Raji (cell line): ENCODE data around the gene ABCG2.

Source experiments
- POLR2A ChIP-seq: IDR thresholded peaks from 2 replicates; pipeline ENCODE4 v1.6.1; 2011; ENCODE audit warnings: low read depth, low read length, control low read depth; ENCODE audit not compliant: insufficient read depth

The ABCG2 gene

DNA sequence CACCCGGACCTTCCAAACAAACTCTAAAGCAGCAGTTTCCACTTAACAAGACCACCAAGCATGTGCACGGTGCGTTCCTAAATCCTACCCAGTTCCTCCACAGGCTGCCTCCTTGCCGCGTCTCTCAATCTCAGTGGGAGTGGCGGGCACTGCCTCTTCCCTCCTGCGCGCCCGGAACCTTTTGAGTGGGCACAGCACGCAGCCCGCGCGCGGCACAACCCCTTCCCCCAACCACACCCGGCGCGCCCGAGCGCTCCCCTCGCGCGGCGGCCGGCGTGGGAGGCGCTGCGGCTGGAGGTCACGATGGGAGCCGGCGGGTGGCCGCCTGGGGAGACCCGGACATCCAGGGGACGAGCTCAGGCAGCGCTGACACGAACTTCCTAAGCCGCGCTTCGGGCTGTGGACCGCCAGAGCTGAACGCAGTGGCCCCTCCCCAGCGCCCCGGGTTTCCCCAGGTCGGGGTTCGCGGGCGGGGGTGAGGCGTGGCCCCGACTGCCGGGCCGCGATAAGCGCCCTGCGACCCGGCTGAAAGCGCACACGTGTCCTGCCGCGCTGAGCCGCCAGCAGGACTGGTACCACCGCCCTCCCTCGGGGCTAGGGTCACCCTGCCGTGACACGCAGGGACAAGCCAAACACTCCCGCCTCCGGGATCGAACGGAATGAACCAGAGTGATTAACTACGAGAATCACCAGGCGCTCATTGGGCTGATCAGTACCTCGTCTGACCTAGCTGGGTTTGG lies at the start of gene ABCG2:
Gene ABCG2 (minus strand): TSS at position 151 of the 740 bp plus-strand sequence. CDS start 18,644 bp downstream, outside the sequence.
- no peak for TF ChIP-seq POLR2A

DNA sequence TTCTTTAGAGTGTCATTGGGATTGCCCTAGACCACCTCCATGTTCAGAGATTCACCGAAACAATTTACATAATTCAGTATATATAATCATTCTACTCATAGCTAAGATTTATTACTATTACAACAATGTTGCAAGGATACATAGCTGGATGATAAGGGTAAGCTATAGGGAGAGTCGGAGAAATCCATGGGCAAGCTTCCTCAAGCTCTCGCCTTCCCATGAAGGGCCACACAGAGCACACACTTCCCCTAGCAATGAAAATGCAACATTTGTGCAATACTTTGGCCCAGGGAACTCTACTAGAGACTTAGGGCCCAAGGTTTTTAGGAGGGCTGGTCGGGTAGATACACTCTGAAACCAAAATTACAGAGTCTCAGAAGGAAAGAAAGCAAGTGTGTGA lies 49.7 kb upstream of the ABCG2 start:
- TF ChIP-seq POLR2A, result no peak

- no peak for TF ChIP-seq POLR2A
Observed at GRCh38 chr4:88207171-88207570, 48.7 kb upstream of the ABCG2 start.

DNA sequence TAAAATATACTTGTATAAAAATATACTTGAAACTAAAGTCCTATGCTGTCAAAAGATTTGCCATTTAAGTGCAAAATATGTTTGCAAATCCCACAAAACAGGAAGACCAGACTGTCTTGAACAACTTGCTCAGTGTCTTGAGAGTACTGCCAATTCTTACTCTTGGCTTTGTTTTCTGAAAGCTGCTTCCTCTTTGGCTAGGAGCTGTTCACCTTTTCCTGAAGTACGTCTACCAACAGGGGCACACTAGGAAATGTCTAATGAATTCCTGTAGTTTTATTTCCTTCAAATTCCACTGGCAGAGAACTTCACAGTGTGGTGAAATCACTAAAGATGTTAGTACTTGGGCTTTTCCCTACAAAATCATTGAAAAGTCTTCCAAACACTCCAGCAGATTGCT lies 46.4 kb upstream of the ABCG2 start:
- no peak for TF ChIP-seq POLR2A

GRCh38 chr4:88202443-88202842 lies 44.0 kb upstream of the ABCG2 start:
- no peak for TF ChIP-seq POLR2A

- no peak for TF ChIP-seq POLR2A
Observed at GRCh38 chr4:88200186-88200585, 41.7 kb upstream of the ABCG2 start.

GRCh38 chr4:88196523-88197185 lies 38.2 kb upstream of the ABCG2 start:
- TF ChIP-seq POLR2A, result no peak

- TF ChIP-seq POLR2A, result no peak
Observed at GRCh38 chr4:88196013-88196365, 37.5 kb upstream of the ABCG2 start.

DNA sequence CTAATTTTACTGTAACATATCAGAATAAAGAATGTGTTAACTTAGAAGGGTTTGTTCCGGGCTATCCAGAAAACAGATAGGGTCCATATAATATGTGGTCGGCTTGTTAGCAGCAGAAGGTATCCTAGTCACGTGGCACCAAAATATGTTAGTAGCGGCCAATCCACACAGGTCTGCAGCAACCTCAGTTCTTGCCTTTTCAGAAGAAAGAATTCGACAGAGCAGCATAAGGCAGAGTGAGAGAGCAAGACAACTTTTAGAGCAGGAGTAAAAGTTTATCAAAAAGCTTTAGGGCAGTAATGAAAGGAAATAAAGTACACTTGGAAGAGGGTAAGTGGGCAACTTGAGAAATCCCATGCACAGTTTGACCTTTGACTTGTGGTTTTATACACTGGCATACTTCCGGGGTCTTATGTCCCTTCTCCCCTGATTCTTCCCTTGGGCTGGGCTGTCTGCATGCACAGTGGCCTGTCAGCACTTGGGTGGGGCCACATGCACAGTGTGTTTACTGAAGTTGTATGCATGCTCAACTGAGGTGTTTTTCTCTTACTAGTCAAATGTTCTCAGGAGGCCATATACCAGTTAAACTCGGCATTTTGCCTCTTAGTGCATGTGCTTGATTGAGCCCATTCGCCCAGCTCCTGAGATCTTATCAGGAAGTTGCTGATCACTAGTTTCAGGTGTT lies 37.0 kb upstream of the ABCG2 start:
- no peak for TF ChIP-seq POLR2A

GRCh38 chr4:88191404-88191803 lies 33.0 kb upstream of the ABCG2 start:
- no peak for TF ChIP-seq POLR2A

GRCh38 chr4:88189881-88190585 lies 31.6 kb upstream of the ABCG2 start:
- TF ChIP-seq POLR2A, result no peak

DNA sequence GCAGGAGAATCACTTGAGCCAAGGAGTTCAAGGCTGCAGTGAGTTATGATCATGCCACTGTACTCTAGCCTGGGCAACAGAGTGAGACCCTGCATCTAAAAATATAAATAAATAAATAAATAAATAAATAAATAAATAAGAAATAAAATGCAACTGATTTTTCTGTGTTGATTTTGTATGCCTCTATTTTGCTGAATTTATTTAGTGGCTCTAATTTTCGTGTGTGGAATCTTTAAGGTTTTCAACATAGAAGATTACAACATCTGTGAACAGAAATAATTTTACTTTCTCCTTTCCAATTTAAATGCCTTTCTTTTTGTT lies 30.9 kb upstream of the ABCG2 start:
- no peak for TF ChIP-seq POLR2A

GRCh38 chr4:88188738-88189417 lies 30.4 kb upstream of the ABCG2 start:
- no peak for TF ChIP-seq POLR2A

DNA sequence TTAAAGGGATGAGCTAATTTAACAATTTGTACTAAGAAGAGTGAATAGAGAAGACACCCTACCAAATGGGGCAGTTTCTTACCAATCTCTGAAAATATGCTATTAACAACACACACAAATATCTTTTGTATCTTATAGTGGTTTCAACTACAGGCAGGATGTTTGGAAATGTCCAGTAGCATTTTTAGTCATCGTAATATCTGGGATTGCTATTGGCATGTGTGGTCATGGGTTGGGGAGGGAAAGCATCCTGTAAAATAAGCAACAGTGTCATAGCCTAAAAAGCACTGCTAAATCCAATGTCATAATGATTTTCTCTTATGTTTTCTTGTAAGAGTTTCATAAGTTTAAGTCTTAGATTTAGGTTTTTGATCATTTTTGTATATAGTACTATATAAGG lies 29.3 kb upstream of the ABCG2 start:
- no peak for TF ChIP-seq POLR2A

DNA sequence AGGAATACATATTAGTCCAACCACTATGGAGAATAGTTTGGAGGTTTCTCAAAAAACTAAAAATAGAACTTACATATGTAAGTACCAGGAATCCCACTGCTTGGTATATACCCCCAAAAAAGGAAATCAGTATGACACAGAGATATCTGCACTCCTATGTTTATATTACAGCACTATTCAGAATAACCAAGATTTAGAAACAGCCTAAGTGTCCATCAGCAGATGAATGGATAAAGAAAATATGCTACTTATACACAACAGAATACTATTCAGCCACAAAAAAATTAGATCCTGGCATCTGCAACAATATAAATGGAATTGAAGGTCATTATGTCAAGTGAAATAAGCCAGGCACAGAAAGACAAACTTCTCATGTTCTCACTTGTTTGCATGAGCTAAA lies 27.5 kb upstream of the ABCG2 start:
- no peak for TF ChIP-seq POLR2A
